PC-3 (cell line): Measurements from ENCODE around the gene LBR.
A peak's percentile ranks its signal among the peaks of the same experiment; 100 is the strongest.

Experiments used
- CTCF ChIP-seq: fragments of 300-600 bp; sonication (generic); conservative IDR thresholded peaks from 2 replicates; pipeline ENCODE4 v1.5.1; 2017; ENCODE audit warnings: antibody characterized with exemption, low read depth, mild to moderate bottlenecking, low read length
- EZH2 ChIP-seq: fragments of 300-600 bp; sonication (generic); IDR thresholded peaks from one replicate; pipeline ENCODE4 v1.6.1; 2017; ENCODE audit warnings: antibody characterized with exemption, mild to moderate bottlenecking, low read length; ENCODE audit not compliant: unreplicated experiment

- TF ChIP-seq EZH2 (no peak), CTCF (peak; percentile 53)
These were observed 13.7 kb upstream of the LBR start for GRCh38 chr1:225441314-225442122.
